BLaER1 treated with 17β-estradiol and CSF1 and Interleukin-3, amounts not matched to agents 10 nM and 100 nM (cell line): ENCODE measurements around the gene GNAI3.

ENCODE experiments used
- H3K27ac ChIP-seq, 11 experiments: shearing (Covaris generic); formaldehyde crosslinking; 2 replicates each; pipeline ENCODE4 v1.8.1; 2022
- H3K27me3 ChIP-seq, 11 experiments: shearing (Covaris generic); formaldehyde crosslinking; 2 replicates each; pipeline ENCODE4 v1.8.1; 2022
- H3K36me3 ChIP-seq, 11 experiments: shearing (Covaris generic); formaldehyde crosslinking; 2 replicates each; pipeline ENCODE4 v1.8.1; 2022
- H3K4me1 ChIP-seq, 10 experiments: shearing (Covaris generic); formaldehyde crosslinking; 2 replicates each; pipeline ENCODE4 v1.8.1; 2022
- H3K4me2 ChIP-seq, 11 experiments: shearing (Covaris generic); formaldehyde crosslinking; 2 replicates each; pipeline ENCODE4 v1.8.1; 2022
- H3K4me3 ChIP-seq, 10 experiments: shearing (Covaris generic); formaldehyde crosslinking; 2 replicates each; pipeline ENCODE4 v1.8.1; 2022
- H3K9ac ChIP-seq, 11 experiments: shearing (Covaris generic); formaldehyde crosslinking; 2 replicates each; pipeline ENCODE4 v1.8.1; 2022
- H3K9me3 ChIP-seq, 11 experiments: shearing (Covaris generic); formaldehyde crosslinking; replicated peaks in 1 of 11; 2 replicates each; pipeline ENCODE4 v1.8.1; 2022
- H4K20me1 ChIP-seq, 11 experiments: shearing (Covaris generic); formaldehyde crosslinking; 2 replicates each; pipeline ENCODE4 v1.8.1; 2022
- Cebpa-rat ChIP-seq, 11 experiments: shearing (Covaris generic); IDR thresholded peaks; 2 replicates each; pipeline ENCODE4 v1.8.1; 2022

Gene GNAI3

GRCh38 chr1:109569323-109569722 is 20.9 kb downstream of the GNAI3 start:
- no peaks in the 10 kb centered on the region for H3K27me3 ChIP-seq
- H3K9ac ChIP-seq: no peak overlapping the region
- no peaks in the 10 kb centered on the region for H3K9me3 ChIP-seq
- H4K20me1 ChIP-seq: peaks cover 76 to 100% (median 99%) of the 10 kb centered on the region in 11 experiments
- H3K36me3 ChIP-seq: peaks cover 0 to 40% (median 12%) of the 10 kb centered on the region in 11 experiments; a peak in 12 of 22 replicates
- peak overlapping the region in 9 of 11 experiments; percentile 36 to 84 (median 60); a peak in 13 of 22 replicates for H3K4me2 ChIP-seq
- H3K4me1 ChIP-seq: peaks cover 11 to 92% (median 25%) of the 10 kb centered on the region in 10 experiments; a peak in 19 of 20 replicates
- no peak for TF ChIP-seq Cebpa-rat (IDR thresholded peaks at IDR 0.05)
- H3K27ac ChIP-seq: 0 out of 22 replicates have a peak overlapping the region, but pooled peaks of 1 of the 11 experiments have one; percentile 8
- H3K4me3 ChIP-seq: peak overlapping the region in 2 of 10 experiments; percentile 33 to 39; a peak in 3 of 20 replicates

GRCh38 chr1:109570414-109570813 is 22.0 kb downstream of the GNAI3 start:
- H3K27me3 ChIP-seq: no peaks in the 10 kb centered on the region
- peak overlapping the region in 2 of 11 experiments; percentile 7 to 38; a peak in 2 of 22 replicates for H3K4me2 ChIP-seq
- H3K27ac ChIP-seq: no peak overlapping the region
- H3K4me1 ChIP-seq: peaks cover 11 to 94% (median 25%) of the 10 kb centered on the region in 10 experiments; a peak in 19 of 20 replicates
- no peaks in the 10 kb centered on the region for H3K9me3 ChIP-seq
- H3K4me3 ChIP-seq: no peak overlapping the region
- TF ChIP-seq Cebpa-rat (IDR thresholded peaks at IDR 0.05): no peak
- peaks cover 69 to 100% (median 97%) of the 10 kb centered on the region in 11 experiments for H4K20me1 ChIP-seq
- H3K9ac ChIP-seq: no peak overlapping the region
- peaks cover 0 to 42% (median 16%) of the 10 kb centered on the region in 11 experiments; a peak in 17 of 22 replicates for H3K36me3 ChIP-seq

GRCh38 chr1:109573785-109574184 is 25.4 kb downstream of the GNAI3 start:
- no peak for TF ChIP-seq Cebpa-rat (IDR thresholded peaks at IDR 0.05)
- Histone ChIP-seq H3K4me3 (no peak overlapping the region), H3K36me3 (peaks cover 27 to 63% (median 50%) of the 10 kb centered on the region in 11 experiments), H3K9ac (peak overlapping the region in 1 of 11 experiments; percentile 35; a peak in 1 of 22 replicates), H3K27ac (peak overlapping the region in 4 of 11 experiments; percentile 34 to 56 (median 48); a peak in 5 of 22 replicates), H3K4me1 (peaks cover 2 to 84% (median 12%) of the 10 kb centered on the region in 10 experiments; a peak in 19 of 20 replicates), H3K4me2 (peak overlapping the region in 4 of 11 experiments; percentile 23 to 87 (median 63); a peak in 8 of 22 replicates), H3K9me3 (no peaks in the 10 kb centered on the region), H3K27me3 (no peaks in the 10 kb centered on the region), H4K20me1 (peaks cover 47 to 99% (median 75%) of the 10 kb centered on the region in 11 experiments; a peak in 21 of 22 replicates)

GRCh38 chr1:109578947-109579443 is 30.6 kb downstream of the GNAI3 start:
- Histone ChIP-seq H4K20me1 (peaks cover 18 to 96% (median 41%) of the 10 kb centered on the region in 11 experiments; a peak in 20 of 22 replicates), H3K4me3 (no peak overlapping the region), H3K36me3 (peaks cover 79 to 100% (median 98%) of the 10 kb centered on the region in 11 experiments), H3K4me2 (no peak overlapping the region), H3K27ac (no peak overlapping the region), H3K9me3 (no peaks in the 10 kb centered on the region), H3K9ac (no peak overlapping the region), H3K27me3 (no peaks in the 10 kb centered on the region), H3K4me1 (peaks cover 0 to 39% (median 2%) of the 10 kb centered on the region in 10 experiments; a peak in 9 of 20 replicates)
- TF ChIP-seq Cebpa-rat (IDR thresholded peaks at IDR 0.05): no peak

- H3K27me3 ChIP-seq: no peaks in the 10 kb centered on the region
- no peak overlapping the region for H3K4me2 ChIP-seq
- no peak overlapping the region for H3K4me3 ChIP-seq
- no peak overlapping the region for H3K9ac ChIP-seq
- peaks cover 84 to 100% (median 99%) of the 10 kb centered on the region in 11 experiments for H3K36me3 ChIP-seq
- H4K20me1 ChIP-seq: peaks cover 13 to 96% (median 37%) of the 10 kb centered on the region in 11 experiments; a peak in 19 of 22 replicates
- no peak for TF ChIP-seq Cebpa-rat (IDR thresholded peaks at IDR 0.05)
- no peak overlapping the region for H3K27ac ChIP-seq
- H3K4me1 ChIP-seq: peaks cover 0 to 34% (median 0%) of the 10 kb centered on the region in 10 experiments; a peak in 7 of 20 replicates
- H3K9me3 ChIP-seq: no peaks in the 10 kb centered on the region
These were observed 31.1 kb downstream of the GNAI3 start for GRCh38 chr1:109579491-109579890.

GRCh38 chr1:109582021-109582420 is 33.6 kb downstream of the GNAI3 start:
- no peak overlapping the region for H3K4me3 ChIP-seq
- no peak for TF ChIP-seq Cebpa-rat (IDR thresholded peaks at IDR 0.05)
- peaks cover 97 to 100% (median 100%) of the 10 kb centered on the region in 11 experiments for H3K36me3 ChIP-seq
- peaks cover 0 to 11% (median 0%) of the 10 kb centered on the region in 10 experiments; a peak in 3 of 20 replicates for H3K4me1 ChIP-seq
- H3K9ac ChIP-seq: no peak overlapping the region
- no peak overlapping the region for H3K4me2 ChIP-seq
- H3K27me3 ChIP-seq: no peaks in the 10 kb centered on the region
- H3K9me3 ChIP-seq: no peaks in the 10 kb centered on the region
- H4K20me1 ChIP-seq: peaks cover 6 to 92% (median 30%) of the 10 kb centered on the region in 11 experiments; a peak in 14 of 22 replicates
- H3K27ac ChIP-seq: no peak overlapping the region

- Histone ChIP-seq H3K4me2 (no peak overlapping the region), H3K4me3 (no peak overlapping the region), H3K36me3 (peaks cover 98 to 100% (median 100%) of the 10 kb centered on the region in 11 experiments), H3K9ac (no peak overlapping the region), H3K27me3 (no peaks in the 10 kb centered on the region), H4K20me1 (peaks cover under 1 to 74% (median 25%) of the 10 kb centered on the region in 11 experiments; a peak in 13 of 22 replicates), H3K27ac (no peak overlapping the region), H3K9me3 (no peaks in the 10 kb centered on the region), H3K4me1 (no peaks in the 10 kb centered on the region)
- TF ChIP-seq Cebpa-rat (IDR thresholded peaks at IDR 0.05): no peak
These were observed 36.4 kb downstream of the GNAI3 start for GRCh38 chr1:109584766-109585165.

GRCh38 chr1:109586055-109586454 is 37.6 kb downstream of the GNAI3 start:
- no peak for TF ChIP-seq Cebpa-rat (IDR thresholded peaks at IDR 0.05)
- Histone ChIP-seq H3K4me3 (no peak overlapping the region), H3K4me1 (no peaks in the 10 kb centered on the region), H3K27ac (no peak overlapping the region), H3K4me2 (no peak overlapping the region), H3K27me3 (no peaks in the 10 kb centered on the region), H3K9me3 (no peaks in the 10 kb centered on the region), H4K20me1 (peaks cover 0 to 74% (median 18%) of the 10 kb centered on the region in 11 experiments; a peak in 13 of 22 replicates), H3K36me3 (peaks cover 98 to 100% (median 100%) of the 10 kb centered on the region in 11 experiments), H3K9ac (no peak overlapping the region)

GRCh38 chr1:109589177-109589576 is 40.8 kb downstream of the GNAI3 start:
- H3K4me3 ChIP-seq: no peak overlapping the region
- no peak overlapping the region for H3K9ac ChIP-seq
- no peak overlapping the region for H3K4me2 ChIP-seq
- H4K20me1 ChIP-seq: peaks cover 0 to 64% (median 8%) of the 10 kb centered on the region in 11 experiments; a peak in 11 of 22 replicates
- no peak overlapping the region for H3K27ac ChIP-seq
- no peaks in the 10 kb centered on the region for H3K27me3 ChIP-seq
- no peaks in the 10 kb centered on the region for H3K9me3 ChIP-seq
- H3K4me1 ChIP-seq: no peaks in the 10 kb centered on the region
- no peak for TF ChIP-seq Cebpa-rat (IDR thresholded peaks at IDR 0.05)
- peaks cover 96 to 100% (median 100%) of the 10 kb centered on the region in 11 experiments for H3K36me3 ChIP-seq
